Heart right ventricle (tissue), 16 donors: ENCODE measurements around the gene IFRD2. TPM values are rescaled to one million over a fixed set of nuclear protein-coding genes. Genes with fewer than 3 reads are reported as not detected.
A peak's percentile ranks its signal among the peaks of the same experiment; 100 is the strongest.

Experiments used
- ATAC-seq, 8 donors: fragments of 200-7000 bp; cut with Tn5 transposase; one replicate each; pipeline ENCODE4 v1.9.1; 2020; ENCODE audit warnings: mild to moderate bottlenecking in 8 of 8, moderate library complexity in 8 of 8, moderate number of reproducible peaks in 1 of 8
- DNase-seq, 2 donors: peaks; one replicate each; pipeline ENCODE4 v3.0.0-alpha.2; 2020
- H3K27ac ChIP-seq, 10 donors: fragments of 200-600 bp; sonication (generic) in 2 of 10; one replicate each; pipeline versions ENCODE4 v1.5.0 to v1.8.0; 2020 to 2022; ENCODE audit warnings: mild to moderate bottlenecking in 3 of 10
- H3K27me3 ChIP-seq, 7 donors: fragments of 200-600 bp; one replicate each; pipeline ENCODE4 v1.8.0; 2021 to 2022; ENCODE audit warnings: mild to moderate bottlenecking in 2 of 7
- H3K36me3 ChIP-seq, 9 donors: fragments of 200-600 bp; sonication (generic) in 1 of 9; one replicate each; pipeline versions ENCODE4 v1.5.0 to v1.8.0; 2020 to 2022; ENCODE audit warnings: mild to moderate bottlenecking in 2 of 9
- H3K4me1 ChIP-seq, 9 donors: fragments of 200-600 bp; sonication (generic) in 1 of 9; one replicate each; pipeline versions ENCODE4 v1.5.0 to v1.8.0; 2020 to 2022; ENCODE audit warnings: mild to moderate bottlenecking in 4 of 9
- H3K4me3 ChIP-seq, 10 donors: fragments of 200-600 bp; sonication (generic) in 2 of 10; one replicate each; pipeline versions ENCODE4 v1.5.0 to v1.8.0; 2020 to 2022; ENCODE audit warnings: mild to moderate bottlenecking in 7 of 10, moderate library complexity in 2 of 10
- H3K9me3 ChIP-seq, 11 donors: fragments of 200-600 bp in 10 of 11; sonication (generic) in 2 of 11; one replicate each; pipeline versions ENCODE4 v1.5.0 to v1.8.0; 2013 to 2022; ENCODE audit warnings: mild to moderate bottlenecking in 2 of 11, control low read depth in 1 of 11, moderate library complexity in 1 of 11
- CTCF ChIP-seq, 9 donors: fragments of 200-600 bp; sonication (generic) in 2 of 9; IDR thresholded peaks; one replicate each; pipeline versions ENCODE4 v1.5.0 to v1.8.0; 2021 to 2022; ENCODE audit warnings: antibody characterized with exemption in 9 of 9, mild to moderate bottlenecking in 5 of 9, moderate library complexity in 1 of 9
- WGBS, 2 donors: extraction: QIAGEN DNeasy Blood & Tissue Kit; methylation state at CpG; one replicate each; pipeline ENCODE4 v1.1.7; 2013; ENCODE audit warnings: inconsistent platforms in 1 of 2; 5-methylcytosine and 5-hydroxymethylcytosine counted together
- intact Hi-C, 10 donors: fragments of 100-400 bp; cut with DNase I; formaldehyde crosslinking; loops; one replicate each; pipeline versions ENCODE4 v1.11.1 to v1.14.2; 2022
- polyA plus RNA-seq, 2 donors: library from polyadenylated mRNA; stranded (reverse); fragments of 200-250 nt; gene quantifications; one replicate each; pipeline ENCODE4 v1.2.3, GENCODE V29; 2013
- total RNA-seq, 10 donors: library from RNA; stranded (reverse); fragmentation: NEBNext Ultra II Directional in 3 of 10; extraction: Animal tissue kit (Norgen Biotek cat#: 25700) in 3 of 10; gene quantifications; one replicate each; pipeline versions ENCODE4 v1.2.1 to v1.2.4, GENCODE V29; 2021 to 2023
- donor health status: Arrhythmogenic right ventricular cardiomyopathy.
- donor health status: ischemic (EF 13 %, LVEDD 7.1; RV severe dilation, severe dysfunction).
- donor health status: healthy with polysubstance abuse.
- donor health status: DM: no; HTN: yes; CAD: no.
- donor health status: DM: no; HTN: no; CAD: no.
- donor health status: ischemic (EF 25% LVEDD 6.9; RV normal size, moderate dysfunction).
- donor health status: ischemic (EF 25% LVEDD 5.7; RV mildly dilated, moderate dysfunction).
- donor health status: healthy.
- donor health status: DM: yes; HTN: yes; CAD: no.
- donor health status: Ischemic cardiomyopathy.
- donor health status: ischemic (EF 35%, LVEDD 5.7; RV mildly dilated, moderate dysfunction).
- donor health status: nonischemic (EF 11% LVEDD 7.7; RV severe dilation, severe dysfunction).
- donor health status: DM: yes; HTN: yes; CAD: no.
- donor health status: PGD.
- donor health status: ischemic (EF 29% LVEDD 5.4; RV normal size, mild dysfunction).
- donor health status: nonischemic (EF 23%, LVEDD 6.1; RV moderate dilation, normal function).

The IFRD2 gene
- total and polyA plus RNA-seq, 12 donors: 45.3 to 123 (median 57.0) TPM

- Histone ChIP-seq H3K9me3 (no peaks in the 10 kb centered on the region), H3K27me3 (no peaks in the 10 kb centered on the region), H3K4me1 (peaks cover 12 to 67% (median 63%) of the 10 kb centered on the region in 9 donors), H3K4me3 (no peak overlapping the region), H3K27ac (peak overlapping the region in 2 of 10 donors; percentile 36 to 96), H3K36me3 (peaks cover 8 to 57% (median 34%) of the 10 kb centered on the region in 9 donors)
- WGBS, 2 donors: 93 to 97% methylated on average over 19 of the region's 19 CpGs
- intact Hi-C loops: no loop called here
- DNase-seq (no peak), ATAC-seq (no peak)
- no peak for TF ChIP-seq CTCF (IDR thresholded peaks at IDR 0.05)
Measured at GRCh38 chr3:50331364-50331907, 39.2 kb upstream of the IFRD2 start.

- DNase-seq: no peak
- peaks cover 10 to 65% (median 54%) of the 10 kb centered on the region in 9 donors for H3K4me1 ChIP-seq
Measured at GRCh38 chr3:50330330-50330729, 38.1 kb upstream of the IFRD2 start.

GRCh38 chr3:50327943-50328691 lies 35.9 kb upstream of the IFRD2 start, which contains the start of gene TUSC2:
Gene TUSC2, minus strand, starts transcription at chr3:50328223. Its CDS starts 124 bp downstream, at chr3:50328099.
- intact Hi-C loops: loop anchor here in 1 of 10 donors (10.0 kb wide), 1 partner anchor 63 kb away; the partner anchor contains the start of gene SEMA3B
- Histone ChIP-seq H3K27ac (peak within 1 kb of the TSS; percentile 50 to 93 (median 90)), H3K4me3 (peak within 1 kb of the TSS; percentile 76 to 97 (median 90)), H3K9me3 (no peaks in the 10 kb centered on the region), H3K36me3 (peaks cover 8 to 61% (median 40%) of the 10 kb centered on the region in 9 donors), H3K4me1 (peaks cover 17 to 65% (median 55%) of the 10 kb centered on the region in 9 donors), H3K27me3 (no peaks in the 10 kb centered on the region)
- 3% methylated on average over 55 of the region's 55 CpGs for WGBS, 2 donors
- no peak for TF ChIP-seq CTCF (IDR thresholded peaks at IDR 0.05)
- DNase-seq (peak; percentile 97), ATAC-seq (peak; percentile 72 to 88 (median 84))

More at GRCh38 chr3:50330330-50330729, 38.1 kb upstream of the IFRD2 start:
- intact Hi-C loops: no loop called here
- peaks cover 8 to 59% (median 40%) of the 10 kb centered on the region in 9 donors for H3K36me3 ChIP-seq
- H3K9me3 ChIP-seq: no peaks in the 10 kb centered on the region
- no peak for ATAC-seq
- no peak for TF ChIP-seq CTCF (IDR thresholded peaks at IDR 0.05)
- no peaks in the 10 kb centered on the region for H3K27me3 ChIP-seq
- 89 to 92% methylated on average over 10 of the region's 10 CpGs for WGBS, 2 donors
- no peak overlapping the region for H3K4me3 ChIP-seq
- H3K27ac ChIP-seq: peak overlapping the region in 2 of 10 donors; percentile 30 to 36

- DNase-seq (no peak), ATAC-seq (no peak)
- no peak for TF ChIP-seq CTCF (IDR thresholded peaks at IDR 0.05)
- no peaks in the 10 kb centered on the region for H3K27me3 ChIP-seq
- H3K36me3 ChIP-seq: peaks cover 8 to 56% (median 34%) of the 10 kb centered on the region in 9 donors
- no peaks in the 10 kb centered on the region for H3K9me3 ChIP-seq
- H3K4me1 ChIP-seq: peaks cover 19 to 65% (median 55%) of the 10 kb centered on the region in 9 donors
- H3K27ac ChIP-seq: peak overlapping the region in 7 of 10 donors; percentile 79 to 93 (median 91)
- H3K4me3 ChIP-seq: peak overlapping the region; percentile 76 to 97 (median 90)
- WGBS, 2 donors: 62 to 67% methylated on average over 4 of the region's 4 CpGs
- intact Hi-C loops: loop anchor here in 1 of 10 donors (10.0 kb wide), 1 partner anchor 62 kb away; the partner anchor contains the start of gene SEMA3B
Measured at GRCh38 chr3:50327129-50327528, 34.9 kb upstream of the IFRD2 start.
